ENCODE results near the gene BRD8. TPM values are rescaled to one million over a fixed set of nuclear protein-coding genes. Genes with fewer than 3 reads are reported as not detected.

Gene BRD8
- total RNA-seq, 4 donors from 2014 or later = 47.1 to 66.0 (median 50.2) TPM

GRCh38 chr5:138192826-138193225, 14.4 kb upstream of the BRD8 start:
- no peaks in the 10 kb centered on the region for H3K9me3 ChIP-seq
- TF ChIP-seq POLR2A (IDR thresholded peaks at IDR 0.05) = no peak
- TF ChIP-seq CTCF (IDR thresholded peaks at IDR 0.05) = no peak
- TF ChIP-seq EP300 (IDR thresholded peaks at IDR 0.05) = no peak
- peaks cover 0 to 92% (median 28%) of the 10 kb centered on the region in 3 donors for H3K36me3 ChIP-seq
- no peak for DNase-seq (ENCODE audit: low spot score in 2 of 2)
- no peak overlapping the region for H3K27ac ChIP-seq
- H3K4me3 ChIP-seq = no peak overlapping the region
- no peaks in the 10 kb centered on the region for H3K4me1 ChIP-seq
- H3K27me3 ChIP-seq = no peaks in the 10 kb centered on the region
- WGBS, 2 donors = 89 to 94% methylated on average over 3 of the region's 3 CpGs

- DNase-seq (ENCODE audit: low spot score in 2 of 2) = no peak
- 85 to 87% methylated on average over 3 of the region's 3 CpGs for WGBS, 2 donors
- TF ChIP-seq POLR2A (IDR thresholded peaks at IDR 0.05) (no peak), EP300 (IDR thresholded peaks at IDR 0.05) (no peak), CTCF (IDR thresholded peaks at IDR 0.05) (no peak)
- Histone ChIP-seq H3K36me3 (peaks cover 0 to 100% (median 28%) of the 10 kb centered on the region in 3 donors), H3K4me1 (no peaks in the 10 kb centered on the region), H3K9me3 (no peaks in the 10 kb centered on the region), H3K27ac (no peak overlapping the region), H3K27me3 (no peaks in the 10 kb centered on the region), H3K4me3 (no peak overlapping the region)
Measured at GRCh38 chr5:138188626-138189025, 10.2 kb upstream of the BRD8 start.

- H3K36me3 ChIP-seq = peaks cover 0 to 85% (median 15%) of the 10 kb centered on the region in 3 donors
- no peaks in the 10 kb centered on the region for H3K27me3 ChIP-seq
- no peak for DNase-seq (ENCODE audit: low spot score in 2 of 2)
- no peaks in the 10 kb centered on the region for H3K9me3 ChIP-seq
- WGBS, 2 donors = 71 to 83% methylated on average over 2 of the region's 2 CpGs
- H3K4me1 ChIP-seq = no peaks in the 10 kb centered on the region
- TF ChIP-seq EP300 (IDR thresholded peaks at IDR 0.05) = no peak
- TF ChIP-seq CTCF (IDR thresholded peaks at IDR 0.05) = no peak
- no peak for TF ChIP-seq POLR2A (IDR thresholded peaks at IDR 0.05)
- no peak overlapping the region for H3K27ac ChIP-seq
- no peak overlapping the region for H3K4me3 ChIP-seq
Measured at GRCh38 chr5:138186002-138186447, 7.6 kb upstream of the BRD8 start.

GRCh38 chr5:138182808-138183207, 4.4 kb upstream of the BRD8 start:
- Histone ChIP-seq H3K4me1 (peaks cover 0 to 10% (median 8%) of the 10 kb centered on the region in 4 donors), H3K4me3 (no peak overlapping the region), H3K36me3 (peaks cover 0 to 53% (median 0%) of the 10 kb centered on the region in 3 donors), H3K9me3 (no peaks in the 10 kb centered on the region), H3K27me3 (no peaks in the 10 kb centered on the region), H3K27ac (no peak overlapping the region)
- DNase-seq (ENCODE audit: low spot score in 2 of 2) = no peak
- WGBS, 2 donors = 93 to 95% methylated on average over 6 of the region's 6 CpGs
- TF ChIP-seq POLR2A (IDR thresholded peaks at IDR 0.05) (no peak), CTCF (IDR thresholded peaks at IDR 0.05) (no peak), EP300 (IDR thresholded peaks at IDR 0.05) (no peak)

GRCh38 chr5:138180841-138181240, 2.4 kb upstream of the BRD8 start:
- DNase-seq (ENCODE audit: low spot score in 2 of 2) = no peak
- Histone ChIP-seq H3K27me3 (no peaks in the 10 kb centered on the region), H3K4me1 (peaks cover 0 to 27% (median 18%) of the 10 kb centered on the region in 4 donors), H3K27ac (no peak overlapping the region), H3K4me3 (no peak overlapping the region), H3K9me3 (no peaks in the 10 kb centered on the region), H3K36me3 (peaks cover 0 to 47% (median 0%) of the 10 kb centered on the region in 3 donors)
- TF ChIP-seq CTCF (IDR thresholded peaks at IDR 0.05) (no peak), POLR2A (IDR thresholded peaks at IDR 0.05) (no peak), EP300 (IDR thresholded peaks at IDR 0.05) (no peak)
- WGBS, 2 donors = 90 to 95% methylated on average over 5 of the region's 5 CpGs

Data from tibial nerve (tissue), 4 donors.